ENCODE results near the gene EAF2. TPM values are rescaled to one million over a fixed set of nuclear protein-coding genes. Genes with fewer than 3 reads are reported as not detected.

The EAF2 gene
- polyA plus RNA-seq, 1 experiment: 2.5 TPM

DNA sequence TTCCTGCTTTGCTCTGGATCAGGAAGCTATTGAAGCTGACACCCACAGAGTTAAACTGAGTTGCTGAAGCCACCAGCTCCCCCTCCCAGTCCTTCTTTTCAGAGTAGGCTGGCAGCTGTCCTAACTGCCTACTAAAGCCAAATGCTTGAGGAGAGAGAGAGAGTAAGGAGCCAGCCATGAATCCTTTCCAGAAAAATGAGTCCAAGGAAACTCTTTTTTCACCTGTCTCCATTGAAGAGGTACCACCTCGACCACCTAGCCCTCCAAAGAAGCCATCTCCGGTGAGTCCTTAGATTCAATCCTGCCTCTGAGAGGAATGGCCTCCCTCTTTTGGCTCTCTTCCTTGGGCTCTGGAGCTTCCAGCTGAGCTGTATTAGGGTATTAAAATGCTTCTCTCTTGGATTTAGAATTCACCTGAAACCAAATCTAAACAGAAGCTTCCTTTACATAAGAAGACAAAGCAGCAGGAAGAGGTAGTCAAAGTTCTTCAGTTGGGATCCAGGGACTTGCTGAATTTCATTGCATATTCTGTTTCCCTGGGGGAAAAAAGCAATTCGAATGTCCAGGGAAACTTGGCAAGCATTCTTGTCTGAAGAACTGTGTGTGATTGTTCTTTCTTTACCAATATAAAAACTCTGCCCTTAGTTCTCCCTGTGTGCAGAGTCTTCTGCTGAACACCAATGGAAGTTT is 59.4 kb downstream of the EAF2 start, which contains the start of gene SLC15A2:
Gene SLC15A2 (plus strand): TSS at position 101 of the 690 bp plus-strand sequence. CDS start 76 bp downstream, at position 177.
- Histone ChIP-seq H3K27me3 (ENCODE audit: control insufficient read depth, insufficient read depth, low read length) (no peaks in the 10 kb centered on the region), H3K27ac (ENCODE audit: low read depth, low read length) (no peak within 1 kb of the TSS), H3K4me3 (ENCODE audit: low read depth, low read length) (no peak within 1 kb of the TSS), H3K9me3 (ENCODE audit: control insufficient read depth, insufficient read depth, low read length) (no peaks in the 10 kb centered on the region)
- CTCF ChIA-PET: interaction anchor here (0.6 to 0.7 kb wide), 2 partner anchors 13 to 1680 kb away, joined by 4 read pairs; no protein-coding TSS in a partner anchor
- no peak for DNase-seq (ENCODE audit: low read depth, low spot score)
- POLR2A ChIA-PET: no interaction called here
- TF ChIP-seq, protein P1, sequence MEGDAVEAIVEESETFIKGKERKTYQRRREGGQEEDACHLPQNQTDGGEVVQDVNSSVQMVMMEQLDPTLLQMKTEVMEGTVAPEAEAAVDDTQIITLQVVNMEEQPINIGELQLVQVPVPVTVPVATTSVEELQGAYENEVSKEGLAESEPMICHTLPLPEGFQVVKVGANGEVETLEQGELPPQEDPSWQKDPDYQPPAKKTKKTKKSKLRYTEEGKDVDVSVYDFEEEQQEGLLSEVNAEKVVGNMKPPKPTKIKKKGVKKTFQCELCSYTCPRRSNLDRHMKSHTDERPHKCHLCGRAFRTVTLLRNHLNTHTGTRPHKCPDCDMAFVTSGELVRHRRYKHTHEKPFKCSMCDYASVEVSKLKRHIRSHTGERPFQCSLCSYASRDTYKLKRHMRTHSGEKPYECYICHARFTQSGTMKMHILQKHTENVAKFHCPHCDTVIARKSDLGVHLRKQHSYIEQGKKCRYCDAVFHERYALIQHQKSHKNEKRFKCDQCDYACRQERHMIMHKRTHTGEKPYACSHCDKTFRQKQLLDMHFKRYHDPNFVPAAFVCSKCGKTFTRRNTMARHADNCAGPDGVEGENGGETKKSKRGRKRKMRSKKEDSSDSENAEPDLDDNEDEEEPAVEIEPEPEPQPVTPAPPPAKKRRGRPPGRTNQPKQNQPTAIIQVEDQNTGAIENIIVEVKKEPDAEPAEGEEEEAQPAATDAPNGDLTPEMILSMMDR (IDR thresholded peaks at IDR 0.05; ENCODE audit: low read depth, low read length): no peak

DNA sequence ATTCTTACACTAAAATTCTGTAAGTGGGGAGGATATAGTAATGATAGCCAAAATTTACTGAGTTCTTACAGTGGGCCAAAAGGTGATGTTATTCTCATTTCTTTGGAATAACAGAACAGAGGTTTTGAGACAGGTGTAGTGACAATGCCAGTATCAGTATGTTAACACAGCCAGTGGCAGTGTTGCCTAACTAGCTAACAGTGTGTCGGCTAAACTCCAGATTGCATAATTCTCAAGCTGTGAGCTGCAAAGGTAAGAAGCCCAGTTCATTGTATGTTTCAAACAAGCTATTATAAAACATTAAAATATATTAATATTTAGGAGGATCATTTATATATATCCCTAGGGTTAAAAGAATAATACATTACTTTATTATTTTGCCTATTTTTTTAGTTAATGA is 60.1 kb downstream of the EAF2 start:
- H3K27me3 ChIP-seq (ENCODE audit: control insufficient read depth, insufficient read depth, low read length): no peaks in the 10 kb centered on the region
- no peaks in the 10 kb centered on the region for H3K9me3 ChIP-seq (ENCODE audit: control insufficient read depth, insufficient read depth, low read length)
- DNase-seq (ENCODE audit: low read depth, low spot score): no peak
- CTCF ChIA-PET: no interaction called here
- H3K4me3 ChIP-seq (ENCODE audit: low read depth, low read length): no peak overlapping the region
- no peak overlapping the region for H3K27ac ChIP-seq (ENCODE audit: low read depth, low read length)
- POLR2A ChIA-PET: no interaction called here
- TF ChIP-seq, protein P1 (IDR thresholded peaks at IDR 0.05; ENCODE audit: low read depth, low read length): no peak

DNA sequence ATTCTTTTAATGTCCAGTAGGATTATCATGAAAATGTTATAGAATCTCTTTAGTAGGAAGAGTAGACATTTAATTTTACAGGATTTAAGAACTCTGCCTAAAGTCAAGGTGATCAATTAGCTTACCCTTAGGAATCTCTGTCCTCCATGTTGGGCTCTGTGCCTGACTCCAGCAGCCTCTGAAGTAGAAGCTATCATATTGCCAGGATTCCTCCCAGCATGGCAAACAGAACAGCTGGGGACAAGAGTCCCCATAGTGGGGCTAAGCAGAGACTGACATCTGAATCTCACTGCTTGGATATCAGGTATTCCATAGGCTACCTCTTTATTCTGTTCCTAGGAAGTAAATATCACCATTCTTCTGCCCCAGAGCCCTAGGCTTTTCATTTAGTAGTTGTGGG is 60.7 kb downstream of the EAF2 start:
- H3K27ac ChIP-seq (ENCODE audit: low read depth, low read length): no peak overlapping the region
- no peaks in the 10 kb centered on the region for H3K27me3 ChIP-seq (ENCODE audit: control insufficient read depth, insufficient read depth, low read length)
- H3K9me3 ChIP-seq (ENCODE audit: control insufficient read depth, insufficient read depth, low read length): no peaks in the 10 kb centered on the region
- POLR2A ChIA-PET: no interaction called here
- no peak overlapping the region for H3K4me3 ChIP-seq (ENCODE audit: low read depth, low read length)
- no peak for DNase-seq (ENCODE audit: low read depth, low spot score)
- CTCF ChIA-PET: no interaction called here
- TF ChIP-seq, protein P1 (IDR thresholded peaks at IDR 0.05; ENCODE audit: low read depth, low read length): no peak

DNA sequence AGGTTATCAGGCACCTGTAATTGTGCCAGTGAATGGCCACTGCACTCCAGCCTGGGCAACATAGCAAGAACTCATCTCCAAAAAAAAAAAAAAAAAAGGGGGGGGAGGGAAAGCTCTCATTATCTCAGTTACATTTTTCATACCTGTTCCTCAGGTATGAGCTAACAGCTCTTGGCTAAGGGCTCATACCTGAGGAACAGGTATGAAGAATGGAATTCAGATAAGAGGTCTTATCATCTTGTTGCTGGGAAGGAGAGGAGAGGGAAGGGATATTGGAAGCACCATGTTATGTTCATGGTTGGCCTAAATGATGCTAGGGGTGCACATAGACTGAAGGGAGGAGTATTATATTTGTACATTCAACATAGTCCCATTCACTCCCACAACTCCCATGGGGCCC is 61.8 kb downstream of the EAF2 start:
- DNase-seq (ENCODE audit: low read depth, low spot score): no peak
- TF ChIP-seq, protein P1 (IDR thresholded peaks at IDR 0.05; ENCODE audit: low read depth, low read length): no peak
- no peak overlapping the region for H3K4me3 ChIP-seq (ENCODE audit: low read depth, low read length)
- ChIA-PET CTCF (no interaction called here), POLR2A (no interaction called here)
- H3K27me3 ChIP-seq (ENCODE audit: control insufficient read depth, insufficient read depth, low read length): no peaks in the 10 kb centered on the region
- no peaks in the 10 kb centered on the region for H3K9me3 ChIP-seq (ENCODE audit: control insufficient read depth, insufficient read depth, low read length)
- no peak overlapping the region for H3K27ac ChIP-seq (ENCODE audit: low read depth, low read length)

DNA sequence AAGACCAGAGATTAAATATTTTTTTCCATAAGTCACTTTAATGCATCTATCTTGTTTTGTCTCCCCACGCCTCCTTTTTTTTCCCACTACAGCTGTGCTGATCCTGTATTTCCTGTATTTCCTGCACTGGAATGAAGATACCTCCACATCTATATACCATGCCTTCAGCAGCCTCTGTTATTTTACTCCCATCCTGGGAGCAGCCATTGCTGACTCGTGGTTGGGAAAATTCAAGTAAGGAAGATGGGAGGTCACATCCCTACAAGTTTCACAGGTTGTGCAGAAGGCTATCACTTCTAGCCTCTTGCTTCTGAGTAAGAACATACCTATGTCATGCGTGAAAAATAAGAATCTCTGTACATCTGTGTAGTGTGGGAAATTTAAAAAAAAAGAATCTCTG is 62.3 kb downstream of the EAF2 start:
- TF ChIP-seq, protein P1 (IDR thresholded peaks at IDR 0.05; ENCODE audit: low read depth, low read length): no peak
- H3K4me3 ChIP-seq (ENCODE audit: low read depth, low read length): no peak overlapping the region
- H3K27ac ChIP-seq (ENCODE audit: low read depth, low read length): no peak overlapping the region
- H3K27me3 ChIP-seq (ENCODE audit: control insufficient read depth, insufficient read depth, low read length): no peaks in the 10 kb centered on the region
- ChIA-PET POLR2A (no interaction called here), CTCF (no interaction called here)
- no peak for DNase-seq (ENCODE audit: low read depth, low spot score)
- H3K9me3 ChIP-seq (ENCODE audit: control insufficient read depth, insufficient read depth, low read length): no peaks in the 10 kb centered on the region
